RWPE1 (cell line): ENCODE measurements around the gene MAT2A.
A peak's percentile ranks its signal among the peaks of the same experiment; 100 is the strongest.

Experiments used
- CTCF ChIA-PET: fragments of 350-600 bp; sonication (Branson Sonifier 250); formaldehyde crosslinking; extraction: SDS; loops from one replicate; lab custom pipeline; 2021; lab: Yijun Ruan, JAX
- POLR2A ChIA-PET: fragments of 400-600 bp; formaldehyde crosslinking; extraction: SDS; loops from one replicate; lab custom pipeline; 2020; ENCODE audit warnings: antibody characterized with exemption; ENCODE audit not compliant: low non-redundant PET; lab: Yijun Ruan, JAX
- DNase-seq: peaks from one replicate; pipeline ENCODE4 v3.0.0; 2012; ENCODE audit warnings: low spot score
- H3K27ac ChIP-seq: fragments of 450-650 bp; 2 replicates; pipeline ENCODE4 v1.5.1; 2017
- TF ChIP-seq, protein P1 (sequence below): fragments of 450-650 bp; conservative IDR thresholded peaks from 2 replicates; pipeline ENCODE4 v1.5.1; 2017; ENCODE audit warnings: low read depth, mild to moderate bottlenecking

The MAT2A gene

DNA sequence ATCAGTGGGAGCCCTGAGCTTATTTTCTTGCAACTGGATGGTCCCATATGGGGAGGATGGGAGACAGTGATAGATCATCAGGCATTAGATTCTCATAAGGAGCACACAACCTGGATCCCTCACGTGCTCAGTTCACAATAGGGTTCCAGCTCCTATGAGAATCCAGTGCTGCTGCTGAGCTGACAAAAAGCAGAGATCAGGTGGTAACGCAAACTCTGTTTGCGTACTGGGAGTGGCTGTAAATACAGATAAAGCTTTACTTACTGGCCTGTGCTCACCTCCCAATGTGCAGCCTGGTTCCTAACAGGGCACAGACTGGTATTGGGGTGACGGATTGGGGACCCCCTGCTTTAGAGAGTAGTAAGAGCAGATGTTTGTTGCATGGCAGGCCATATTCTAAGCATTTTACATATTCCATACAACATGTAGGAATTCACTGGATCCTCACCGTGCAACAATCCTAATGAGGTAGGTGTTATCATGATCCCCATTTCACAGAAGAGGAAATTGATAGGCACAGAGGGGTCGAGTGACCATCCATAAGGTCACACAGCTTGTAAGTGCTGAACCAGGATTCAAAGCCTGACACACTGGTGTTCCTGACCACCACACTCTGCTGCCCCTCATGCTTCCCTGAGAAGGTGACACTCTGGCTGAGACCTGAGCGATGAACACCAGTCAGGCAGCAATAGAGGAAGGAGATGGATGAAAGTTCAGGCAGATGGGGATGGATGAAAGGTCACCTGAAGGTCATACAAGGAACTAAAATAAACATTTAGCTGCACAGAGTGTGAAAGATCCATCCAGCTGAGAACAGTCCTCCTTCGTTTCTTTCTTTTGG, 15.7 kb upstream of the MAT2A start:
- TF ChIP-seq, protein P1, sequence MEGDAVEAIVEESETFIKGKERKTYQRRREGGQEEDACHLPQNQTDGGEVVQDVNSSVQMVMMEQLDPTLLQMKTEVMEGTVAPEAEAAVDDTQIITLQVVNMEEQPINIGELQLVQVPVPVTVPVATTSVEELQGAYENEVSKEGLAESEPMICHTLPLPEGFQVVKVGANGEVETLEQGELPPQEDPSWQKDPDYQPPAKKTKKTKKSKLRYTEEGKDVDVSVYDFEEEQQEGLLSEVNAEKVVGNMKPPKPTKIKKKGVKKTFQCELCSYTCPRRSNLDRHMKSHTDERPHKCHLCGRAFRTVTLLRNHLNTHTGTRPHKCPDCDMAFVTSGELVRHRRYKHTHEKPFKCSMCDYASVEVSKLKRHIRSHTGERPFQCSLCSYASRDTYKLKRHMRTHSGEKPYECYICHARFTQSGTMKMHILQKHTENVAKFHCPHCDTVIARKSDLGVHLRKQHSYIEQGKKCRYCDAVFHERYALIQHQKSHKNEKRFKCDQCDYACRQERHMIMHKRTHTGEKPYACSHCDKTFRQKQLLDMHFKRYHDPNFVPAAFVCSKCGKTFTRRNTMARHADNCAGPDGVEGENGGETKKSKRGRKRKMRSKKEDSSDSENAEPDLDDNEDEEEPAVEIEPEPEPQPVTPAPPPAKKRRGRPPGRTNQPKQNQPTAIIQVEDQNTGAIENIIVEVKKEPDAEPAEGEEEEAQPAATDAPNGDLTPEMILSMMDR, result no peak
- 0 out of 2 replicates have a peak overlapping the region, but pooled peaks have one; percentile 4 for H3K27ac ChIP-seq
- ChIA-PET POLR2A (no interaction called here), CTCF (interaction anchor here (0.6 kb wide), 1 partner anchor 102 kb away, joined by 3 read pairs; no protein-coding TSS in a partner anchor)
- DNase-seq, result no peak

DNA sequence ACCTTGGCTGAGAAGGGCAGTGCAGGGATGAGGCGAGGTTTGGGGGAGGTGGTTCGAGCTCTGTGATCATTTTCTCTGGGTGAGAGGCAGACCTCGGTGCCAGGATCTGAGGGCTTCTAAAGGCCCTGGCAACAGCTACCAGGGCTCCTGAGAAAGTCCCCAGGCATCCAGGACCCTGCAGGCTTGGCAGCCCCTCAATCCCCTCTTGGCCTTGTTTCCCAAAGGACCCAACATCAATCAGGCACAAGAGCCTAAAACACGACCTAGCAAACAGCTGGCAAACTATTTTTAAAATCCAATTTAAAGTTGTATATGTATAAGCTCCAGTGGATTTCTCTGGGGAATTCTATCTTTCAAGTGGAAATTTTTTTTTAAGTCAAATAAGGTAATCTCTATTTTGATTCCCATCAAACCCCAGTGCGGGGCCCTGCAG, 15.0 kb upstream of the MAT2A start:
- CTCF ChIA-PET, result no interaction called here
- H3K27ac ChIP-seq, result 0 out of 2 replicates have a peak overlapping the region, but pooled peaks have one; percentile 4
- POLR2A ChIA-PET, result no interaction called here
- TF ChIP-seq, protein P1, result no peak
- no peak for DNase-seq

DNA sequence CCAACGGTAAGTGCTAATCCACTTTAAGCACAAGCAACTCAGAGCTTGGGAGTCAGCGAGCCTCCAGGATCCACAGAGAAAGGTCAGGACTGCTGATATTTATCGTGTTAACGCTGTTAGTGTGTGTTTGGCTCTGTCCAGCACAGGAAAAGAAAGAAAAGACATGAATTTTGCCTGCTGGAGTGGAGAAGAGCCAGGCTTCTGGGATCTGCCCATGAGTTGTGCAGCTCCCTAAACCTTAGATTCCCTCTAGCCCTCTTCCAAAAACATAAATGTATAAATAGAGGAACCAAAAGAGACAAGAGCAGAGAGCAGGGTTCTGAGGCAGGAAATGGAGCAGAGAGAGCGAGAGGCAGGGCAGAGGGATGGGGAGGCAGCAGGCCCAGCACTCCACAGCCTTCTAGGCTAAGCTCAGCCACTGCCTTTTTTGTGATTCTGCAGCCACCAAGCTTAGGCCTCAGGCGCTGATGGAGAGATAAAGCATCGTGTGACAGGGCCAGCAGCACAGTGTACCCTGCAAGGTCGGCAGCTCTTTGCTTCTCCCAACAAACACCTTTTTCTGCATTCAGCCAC, 14.5 kb upstream of the MAT2A start:
- CTCF ChIA-PET, result interaction anchor here (0.5 kb wide), 1 partner anchor 87 kb away, joined by 3 read pairs; no protein-coding TSS in a partner anchor
- POLR2A ChIA-PET, result no interaction called here
- DNase-seq, result no peak
- TF ChIP-seq, protein P1, result no peak
- H3K27ac ChIP-seq, result 0 out of 2 replicates have a peak overlapping the region, but pooled peaks have one; percentile 4

DNA sequence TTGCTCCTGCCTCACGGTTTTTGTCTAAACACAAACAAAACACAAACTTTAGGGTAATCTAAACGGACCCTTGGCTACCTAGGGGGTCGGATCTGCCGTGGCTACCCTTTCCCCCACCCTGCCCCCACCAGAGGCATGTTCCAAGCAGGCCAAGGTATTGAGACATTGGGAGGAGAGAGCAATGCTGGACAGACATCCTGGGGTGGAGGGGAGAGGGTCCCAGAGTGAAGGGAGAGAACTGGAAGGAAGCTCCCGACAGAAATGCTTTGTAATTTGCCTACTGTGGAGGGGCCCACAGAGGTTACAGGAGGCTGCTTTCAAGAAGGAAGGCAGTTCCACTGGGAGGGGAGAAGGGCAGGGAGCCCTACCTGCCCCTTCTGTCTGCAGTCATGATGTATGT, 13.9 kb upstream of the MAT2A start:
- ChIA-PET POLR2A (no interaction called here), CTCF (interaction anchor here (0.5 kb wide), 1 partner anchor 88 kb away, joined by 3 read pairs; no protein-coding TSS in a partner anchor)
- TF ChIP-seq, protein P1, result no peak
- no peak overlapping the region for H3K27ac ChIP-seq
- DNase-seq, result no peak

DNA sequence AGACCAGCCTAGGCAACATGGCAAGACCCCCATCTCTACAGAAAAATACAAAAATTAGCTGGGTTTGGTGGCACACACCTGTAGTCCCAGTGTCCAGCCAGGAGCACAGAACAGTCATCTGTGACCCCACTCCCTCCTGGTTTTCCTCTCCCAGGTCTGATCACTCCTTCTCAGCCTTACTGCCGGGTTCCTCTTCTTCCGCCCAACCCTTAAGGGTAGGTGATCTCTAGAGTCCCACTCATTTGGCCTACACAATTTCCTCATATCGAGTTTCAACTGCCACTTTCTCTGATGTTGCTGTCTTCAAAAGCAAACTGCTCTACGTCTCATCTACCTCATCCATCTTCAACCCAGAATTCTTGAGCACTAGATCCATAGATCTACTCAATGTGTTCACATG, 13.4 kb upstream of the MAT2A start:
- H3K27ac ChIP-seq, result no peak overlapping the region
- ChIA-PET CTCF (no interaction called here), POLR2A (no interaction called here)
- TF ChIP-seq, protein P1, result no peak
- no peak for DNase-seq

DNA sequence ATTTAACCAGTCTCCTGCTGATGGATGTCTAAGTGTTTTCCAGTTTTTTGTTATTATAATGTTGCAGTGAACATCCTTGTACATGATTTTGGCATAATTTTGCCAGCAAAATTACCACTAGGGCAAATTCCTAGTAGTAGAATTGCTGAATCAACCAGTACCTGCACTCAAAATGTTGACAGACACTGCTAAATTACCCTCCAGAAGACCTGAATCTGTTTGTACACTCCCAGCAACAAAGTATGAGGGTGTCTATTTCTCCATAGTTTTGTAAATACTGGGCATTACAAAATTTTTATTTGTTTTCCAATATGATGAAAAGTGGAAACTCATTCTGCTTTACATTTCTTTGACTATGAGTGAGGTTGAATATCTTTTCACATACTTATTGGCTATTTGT, 11.2 kb upstream of the MAT2A start:
- DNase-seq, result no peak
- CTCF ChIA-PET, result no interaction called here
- TF ChIP-seq, protein P1, result no peak
- POLR2A ChIA-PET, result no interaction called here
- no peak overlapping the region for H3K27ac ChIP-seq
